HG03064 (cell line): ENCODE data around the gene PTPN11.
"Not testable (repeated sequence)": the region's sequence is repeated elsewhere in the genome, so short reads cannot be mapped to it uniquely, and the experiment has no call there.

Experiments used
- ATAC-seq: cut with Tn5 transposase; IDR thresholded peaks from one replicate; pipeline ENCODE4 v1.9.1; 2021; ENCODE audit warnings: low read depth; ENCODE audit not compliant: unreplicated experiment

Gene PTPN11

GRCh38 chr12:112418608-112419296, at the start of gene PTPN11:
Gene PTPN11 (plus strand): TSS chr12:112418947. CDS start chr12:112419112, 165 bp downstream.
- ATAC-seq: peak; percentile 60

- ATAC-seq: no peak
Measured at GRCh38 chr12:112370199-112370598, 48.5 kb upstream of the PTPN11 start.

- no peak for ATAC-seq
Measured at GRCh38 chr12:112370868-112371510, 47.8 kb upstream of the PTPN11 start.

- no peak for ATAC-seq
Measured at GRCh38 chr12:112374166-112374740, 44.5 kb upstream of the PTPN11 start.

GRCh38 chr12:112375105-112375504, 43.6 kb upstream of the PTPN11 start:
- no peak for ATAC-seq

- no peak for ATAC-seq
Measured at GRCh38 chr12:112380663-112381405, 37.9 kb upstream of the PTPN11 start.

GRCh38 chr12:112381406-112381882, 37.3 kb upstream of the PTPN11 start:
- peak; percentile 42 for ATAC-seq

- peak; percentile 91 for ATAC-seq
Measured at GRCh38 chr12:112381883-112382796, 36.6 kb upstream of the PTPN11 start, which contains the start of gene HECTD4. Gene HECTD4 (minus strand): TSS chr12:112382431. CDS start chr12:112382128, 303 bp downstream.

- no peak for ATAC-seq
Measured at GRCh38 chr12:112382866-112383265, 35.9 kb upstream of the PTPN11 start.

GRCh38 chr12:112386726-112387125, 32.0 kb upstream of the PTPN11 start:
- ATAC-seq: no peak

- no peak for ATAC-seq
Measured at GRCh38 chr12:112389228-112389627, 29.5 kb upstream of the PTPN11 start.

GRCh38 chr12:112389922-112390654, 28.7 kb upstream of the PTPN11 start:
- not testable (repeated sequence) for ATAC-seq

- ATAC-seq: no peak
Measured at GRCh38 chr12:112393328-112393727, 25.4 kb upstream of the PTPN11 start.

- ATAC-seq: no peak
Measured at GRCh38 chr12:112401054-112401453, 17.7 kb upstream of the PTPN11 start.

GRCh38 chr12:112401903-112402498, 16.7 kb upstream of the PTPN11 start:
- no peak for ATAC-seq

GRCh38 chr12:112406519-112407488, 11.9 kb upstream of the PTPN11 start:
- ATAC-seq: no peak

- ATAC-seq: not testable (repeated sequence)
Measured at GRCh38 chr12:112407683-112408082, 11.1 kb upstream of the PTPN11 start.

- ATAC-seq: no peak
Measured at GRCh38 chr12:112408621-112409020, 10.1 kb upstream of the PTPN11 start.
